Duodenal mucosa (tissue), 2 donors: ENCODE measurements around the gene DOCK1.

Source experiments
- H3K27ac ChIP-seq: one replicate; pipeline ENCODE4 v1.7.0; 2013; ENCODE audit warnings: low read depth, low read length
- H3K27me3 ChIP-seq, 2 donors: one replicate each; pipeline ENCODE4 v1.7.0; 2013; ENCODE audit warnings: low read length in 2 of 2, control low read depth in 1 of 2; ENCODE audit not compliant: insufficient read depth in 2 of 2, control insufficient read depth in 1 of 2
- H3K36me3 ChIP-seq, 2 donors: one replicate each; pipeline ENCODE4 v1.7.0; 2013; ENCODE audit warnings: low read length in 2 of 2, control low read depth in 1 of 2; ENCODE audit not compliant: insufficient read depth in 2 of 2, control insufficient read depth in 1 of 2
- H3K4me1 ChIP-seq, 2 donors: one replicate each; pipeline ENCODE4 v1.7.0; 2013; ENCODE audit warnings: low read length in 2 of 2, control low read depth in 1 of 2; ENCODE audit not compliant: insufficient read depth in 2 of 2, control insufficient read depth in 1 of 2
- H3K4me3 ChIP-seq, 2 donors: one replicate each; pipeline ENCODE4 v1.7.0; 2013; ENCODE audit warnings: low read length in 2 of 2, low read depth in 1 of 2
- H3K9ac ChIP-seq, 2 donors: one replicate each; pipeline ENCODE4 v1.7.0; 2013; ENCODE audit warnings: low read length in 2 of 2, low read depth in 1 of 2
- H3K9me3 ChIP-seq, 2 donors: one replicate each; pipeline ENCODE4 v1.7.0; 2013; ENCODE audit warnings: low read length in 2 of 2, control low read depth in 1 of 2; ENCODE audit not compliant: control insufficient read depth in 1 of 2

DOCK1 gene

GRCh38 chr10:127082651-127083050 lies 177.4 kb downstream of the DOCK1 start:
- Histone ChIP-seq H3K4me1 (no peaks in the 10 kb centered on the region), H3K27ac (no peak overlapping the region), H3K9me3 (no peaks in the 10 kb centered on the region), H3K27me3 (no peaks in the 10 kb centered on the region), H3K9ac (no peak overlapping the region), H3K36me3 (peaks cover 5 to 6% of the 10 kb centered on the region in 2 donors), H3K4me3 (no peak overlapping the region)

DNA sequence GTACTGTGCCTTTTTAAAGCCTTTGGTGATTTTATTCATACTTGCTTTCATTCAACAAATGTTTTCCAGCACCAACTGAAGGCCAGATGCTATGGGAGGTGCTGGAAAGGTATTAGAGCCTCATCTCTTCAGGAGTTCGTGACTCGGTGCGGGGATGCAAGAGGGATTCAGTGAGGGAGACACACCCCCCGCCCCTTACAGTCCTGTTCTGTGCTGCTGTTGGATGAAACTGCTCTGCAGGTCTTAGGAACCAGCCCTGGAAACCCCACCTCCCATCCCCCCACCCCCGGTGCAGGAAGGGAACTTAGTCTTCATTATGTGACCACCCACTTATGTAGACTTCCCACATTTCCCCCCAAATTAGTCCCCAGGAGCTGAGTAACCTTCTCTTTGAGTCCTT lies 180.7 kb downstream of the DOCK1 start:
- H3K9ac ChIP-seq = no peak overlapping the region
- H3K4me3 ChIP-seq = no peak overlapping the region
- H3K27ac ChIP-seq = no peak overlapping the region
- no peaks in the 10 kb centered on the region for H3K27me3 ChIP-seq
- peaks cover 0 to 5% of the 10 kb centered on the region in 2 donors for H3K4me1 ChIP-seq
- H3K36me3 ChIP-seq = peaks cover 5 to 6% of the 10 kb centered on the region in 2 donors
- no peaks in the 10 kb centered on the region for H3K9me3 ChIP-seq

- H3K27me3 ChIP-seq = no peaks in the 10 kb centered on the region
- H3K9ac ChIP-seq = no peak overlapping the region
- no peak overlapping the region for H3K4me3 ChIP-seq
- H3K27ac ChIP-seq = no peak overlapping the region
- H3K36me3 ChIP-seq = peaks cover 0 to 2% of the 10 kb centered on the region in 2 donors
- H3K9me3 ChIP-seq = no peaks in the 10 kb centered on the region
- peaks cover 7 to 13% of the 10 kb centered on the region in 2 donors for H3K4me1 ChIP-seq
Measured at GRCh38 chr10:127088908-127089307, 183.7 kb downstream of the DOCK1 start.

- no peak overlapping the region for H3K4me3 ChIP-seq
- no peaks in the 10 kb centered on the region for H3K27me3 ChIP-seq
- H3K4me1 ChIP-seq = peaks cover 7 to 13% of the 10 kb centered on the region in 2 donors
- H3K27ac ChIP-seq = no peak overlapping the region
- H3K9me3 ChIP-seq = no peaks in the 10 kb centered on the region
- H3K36me3 ChIP-seq = peaks cover 0 to 5% of the 10 kb centered on the region in 2 donors
- H3K9ac ChIP-seq = no peak overlapping the region
Measured at GRCh38 chr10:127089446-127089845, 184.2 kb downstream of the DOCK1 start.

DNA sequence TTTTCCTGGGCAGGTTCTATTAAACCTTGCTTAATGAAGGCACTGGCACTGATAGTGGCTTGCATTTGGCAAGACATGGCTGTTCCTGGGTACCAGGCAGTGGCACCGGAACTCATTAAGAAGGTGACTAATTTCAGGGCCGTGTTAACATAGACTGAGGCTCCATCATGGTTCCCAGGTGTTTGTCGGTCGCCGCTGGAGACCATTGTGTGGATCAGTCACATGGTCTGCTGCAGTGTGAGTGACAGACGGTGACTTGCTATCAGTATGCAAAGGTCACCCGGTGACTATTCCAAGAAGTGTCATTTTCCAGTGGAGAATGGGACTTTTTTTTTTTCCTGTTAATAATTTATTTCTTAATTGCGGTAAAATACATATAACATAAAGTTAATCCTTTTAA lies 184.9 kb downstream of the DOCK1 start:
- Histone ChIP-seq H3K4me3 (no peak overlapping the region), H3K4me1 (peaks cover 7 to 13% of the 10 kb centered on the region in 2 donors), H3K27me3 (no peaks in the 10 kb centered on the region), H3K9me3 (no peaks in the 10 kb centered on the region), H3K9ac (no peak overlapping the region), H3K36me3 (peaks cover 0 to 7% of the 10 kb centered on the region in 2 donors), H3K27ac (no peak overlapping the region)

GRCh38 chr10:127091354-127091753 lies 186.1 kb downstream of the DOCK1 start:
- peak overlapping the region in 1 of 2 donors; percentile 21 for H3K4me3 ChIP-seq
- H3K4me1 ChIP-seq = peaks cover 7 to 13% of the 10 kb centered on the region in 2 donors
- peaks cover 0 to 7% of the 10 kb centered on the region in 2 donors for H3K36me3 ChIP-seq

DNA sequence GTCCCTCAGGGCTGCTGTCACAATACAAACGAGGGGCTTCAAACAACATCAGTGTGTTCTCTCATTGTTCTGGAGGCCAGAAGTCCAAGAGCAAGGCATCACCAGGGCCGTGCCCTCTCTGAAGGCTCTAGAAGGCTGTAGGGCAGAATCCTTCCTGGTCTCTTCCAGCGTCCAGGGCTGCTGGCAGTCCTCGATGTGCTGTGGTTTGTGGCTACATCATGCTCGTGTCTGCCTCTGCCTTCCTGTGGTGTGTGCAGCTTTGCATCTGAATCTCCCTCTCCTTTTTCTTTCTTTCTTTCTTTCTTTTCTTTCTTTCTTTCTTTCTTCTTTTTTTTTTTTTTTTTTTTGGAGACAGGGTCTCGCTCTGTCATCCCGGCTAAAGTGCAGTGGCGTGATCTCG lies 187.7 kb downstream of the DOCK1 start:
- no peak overlapping the region for H3K9ac ChIP-seq
- H3K4me1 ChIP-seq = peaks cover 7 to 13% of the 10 kb centered on the region in 2 donors
- peaks cover 0 to 7% of the 10 kb centered on the region in 2 donors for H3K36me3 ChIP-seq
- no peaks in the 10 kb centered on the region for H3K9me3 ChIP-seq
- H3K27ac ChIP-seq = no peak overlapping the region
- no peaks in the 10 kb centered on the region for H3K27me3 ChIP-seq
- H3K4me3 ChIP-seq = no peak overlapping the region

More at GRCh38 chr10:127091354-127091753, 186.1 kb downstream of the DOCK1 start:
- Histone ChIP-seq H3K27me3 (no peaks in the 10 kb centered on the region), H3K27ac (no peak overlapping the region), H3K9ac (no peak overlapping the region), H3K9me3 (no peaks in the 10 kb centered on the region)

- Histone ChIP-seq H3K4me3 (no peak overlapping the region), H3K27ac (no peak overlapping the region), H3K4me1 (peaks cover 7 to 13% of the 10 kb centered on the region in 2 donors), H3K9ac (no peak overlapping the region), H3K27me3 (no peaks in the 10 kb centered on the region), H3K36me3 (peaks cover 0 to 16% of the 10 kb centered on the region in 2 donors), H3K9me3 (no peaks in the 10 kb centered on the region)
Measured at GRCh38 chr10:127094984-127095383, 189.8 kb downstream of the DOCK1 start.

DNA sequence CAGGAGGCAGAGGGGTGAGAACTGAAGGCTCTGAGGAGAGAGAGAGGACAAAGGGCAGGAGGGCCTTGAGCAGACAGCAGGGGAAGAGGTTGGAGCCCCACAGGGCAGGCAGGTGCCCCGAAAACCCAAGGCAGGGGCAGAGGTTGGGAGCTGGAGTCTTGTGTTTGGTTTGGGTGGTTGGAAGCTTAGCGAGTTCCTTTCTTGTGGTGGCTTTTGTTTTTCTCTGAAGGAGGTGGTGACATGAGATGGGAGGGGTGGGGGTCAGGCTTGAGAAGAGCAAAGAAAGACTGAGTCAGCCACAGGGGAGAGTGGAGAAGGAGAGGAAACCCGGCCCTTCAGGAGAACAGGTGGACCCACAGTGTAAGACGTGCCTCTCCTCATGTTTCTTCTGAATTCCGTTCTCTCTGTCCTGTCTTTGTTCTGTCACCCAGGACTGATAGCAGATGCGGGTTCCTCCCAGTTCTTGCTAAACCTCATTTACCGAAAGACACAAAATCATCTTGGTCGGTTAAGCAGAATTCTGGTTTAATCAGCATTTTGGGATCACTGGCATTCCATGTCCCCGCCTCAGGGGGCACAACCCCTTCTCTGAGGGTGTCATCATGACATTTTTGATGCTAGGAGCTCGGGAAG lies 195.9 kb downstream of the DOCK1 start:
- Histone ChIP-seq H3K9me3 (no peaks in the 10 kb centered on the region), H3K4me3 (no peak overlapping the region), H3K9ac (no peak overlapping the region), H3K36me3 (peaks cover 0 to 13% of the 10 kb centered on the region in 2 donors), H3K27ac (no peak overlapping the region), H3K27me3 (no peaks in the 10 kb centered on the region), H3K4me1 (no peaks in the 10 kb centered on the region)

GRCh38 chr10:127102176-127102575 lies 196.9 kb downstream of the DOCK1 start:
- Histone ChIP-seq H3K27me3 (no peaks in the 10 kb centered on the region), H3K9ac (no peak overlapping the region), H3K4me1 (no peaks in the 10 kb centered on the region), H3K9me3 (no peaks in the 10 kb centered on the region), H3K36me3 (peaks cover 0 to 21% of the 10 kb centered on the region in 2 donors), H3K4me3 (no peak overlapping the region), H3K27ac (no peak overlapping the region)
